Testis (tissue), 2 donors: ENCODE results near the gene LAMA5.

Source experiments
- POLR2A ChIP-seq: fragments of 450-650 bp; IDR thresholded peaks from one replicate; pipeline ENCODE4 v1.6.1; 2017; ENCODE audit warnings: antibody characterized with exemption, mild to moderate bottlenecking, moderate library complexity
- TF ChIP-seq, protein P1 (sequence below), 3 experiments: fragments of 450-650 bp in 2 of 3; fragments of 200-600 bp in 1 of 3; sonication (generic) in 1 of 3; IDR thresholded peaks; one replicate each; pipeline ENCODE4 v1.5.1; 2016 to 2019; ENCODE audit warnings: antibody characterized with exemption in 3 of 3, mild to moderate bottlenecking in 2 of 3, moderate library complexity in 1 of 3

- TF ChIP-seq, protein P1, sequence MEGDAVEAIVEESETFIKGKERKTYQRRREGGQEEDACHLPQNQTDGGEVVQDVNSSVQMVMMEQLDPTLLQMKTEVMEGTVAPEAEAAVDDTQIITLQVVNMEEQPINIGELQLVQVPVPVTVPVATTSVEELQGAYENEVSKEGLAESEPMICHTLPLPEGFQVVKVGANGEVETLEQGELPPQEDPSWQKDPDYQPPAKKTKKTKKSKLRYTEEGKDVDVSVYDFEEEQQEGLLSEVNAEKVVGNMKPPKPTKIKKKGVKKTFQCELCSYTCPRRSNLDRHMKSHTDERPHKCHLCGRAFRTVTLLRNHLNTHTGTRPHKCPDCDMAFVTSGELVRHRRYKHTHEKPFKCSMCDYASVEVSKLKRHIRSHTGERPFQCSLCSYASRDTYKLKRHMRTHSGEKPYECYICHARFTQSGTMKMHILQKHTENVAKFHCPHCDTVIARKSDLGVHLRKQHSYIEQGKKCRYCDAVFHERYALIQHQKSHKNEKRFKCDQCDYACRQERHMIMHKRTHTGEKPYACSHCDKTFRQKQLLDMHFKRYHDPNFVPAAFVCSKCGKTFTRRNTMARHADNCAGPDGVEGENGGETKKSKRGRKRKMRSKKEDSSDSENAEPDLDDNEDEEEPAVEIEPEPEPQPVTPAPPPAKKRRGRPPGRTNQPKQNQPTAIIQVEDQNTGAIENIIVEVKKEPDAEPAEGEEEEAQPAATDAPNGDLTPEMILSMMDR (IDR thresholded peaks at IDR 0.05) = no peak
- no peak for TF ChIP-seq POLR2A
These were observed 14.2 kb upstream of the LAMA5 start for GRCh38 chr20:62381202-62381797.
